ENCODE data around the gene JMJD4. TPM values are rescaled to one million over a fixed set of nuclear protein-coding genes. Genes with fewer than 3 reads are reported as not detected.

JMJD4 gene
- total RNA-seq, 1 experiment from 2014 or later, result 14.3 TPM

GRCh38 chr1:227745568-227746265 lies 10.6 kb upstream of the JMJD4 start (continued):
- no peak for TF ChIP-seq REST (IDR thresholded peaks at IDR 0.05; ENCODE audit: low read depth)
- TF ChIP-seq ZNF274 (IDR thresholded peaks at IDR 0.05; ENCODE audit: low read depth, low read length), result no peak
- TF ChIP-seq EZH2phosphoT487 (IDR thresholded peaks at IDR 0.05; ENCODE audit: borderline replicate concordance), result no peak
- no peak for TF ChIP-seq FOSL1 (IDR thresholded peaks at IDR 0.05; ENCODE audit: low read depth)
- no peak for TF ChIP-seq CBX3 (IDR thresholded peaks at IDR 0.05; ENCODE audit: low read depth)
- no peak for TF ChIP-seq POLR2A (IDR thresholded peaks at IDR 0.05; ENCODE audit: borderline replicate concordance, extremely low read depth, insufficient read depth, insufficient read length)
- no peak for TF ChIP-seq JUND (IDR thresholded peaks at IDR 0.05)

- H3K27me3 ChIP-seq (ENCODE audit: insufficient read depth, low read length), result no peaks in the 10 kb centered on the region
- no peak overlapping the region for H3K4me3 ChIP-seq (replicated peaks in 1 of 2; ENCODE audit: low read depth in 1 of 2, low read length in 2 of 2)
- no TSS peak for BruUV-seq (replicated peaks)
- intact Hi-C loops (cut with micrococcal nuclease), result no loop called here
- H3K9me3 ChIP-seq (ENCODE audit: control insufficient read depth in 1 of 2, insufficient read depth in 1 of 2, low read depth in 1 of 2, low read length in 2 of 2), result no peaks in the 10 kb centered on the region
- peaks cover 4 to 12% of the 10 kb centered on the region in 2 experiments; a peak in 2 of 4 replicates for H3K36me3 ChIP-seq (ENCODE audit: control insufficient read depth in 1 of 2, insufficient read depth in 2 of 2, low read length in 2 of 2)
- no peaks in the 10 kb centered on the region for H3K9me2 ChIP-seq (ENCODE audit: insufficient read depth)
- peaks cover 82% of the 10 kb centered on the region for H3K79me2 ChIP-seq (ENCODE audit: insufficient read depth, low read length)
- H3K4me1 ChIP-seq (ENCODE audit: control insufficient read depth in 1 of 2, insufficient read depth in 2 of 2, low read length in 2 of 2), result no peaks in the 10 kb centered on the region
- ATAC-seq, result no peak
- no peaks in the 10 kb centered on the region for H4K20me1 ChIP-seq (ENCODE audit: insufficient read depth)
- H2AFZ ChIP-seq (ENCODE audit: low read depth, low read length, poor library complexity, severe bottlenecking), result no peak overlapping the region
- ChIA-PET POLR2A (interaction anchor here (0.7 kb wide), 1 partner anchor 203 kb away, joined by 5 read pairs; the partner anchor contains the start of gene WNT9A), CTCF (no interaction called here), RAD21 (ENCODE audit: low non-redundant PET in 1 of 2, low total read pairs in 2 of 2, uncharacterized antibody in 2 of 2, unreplicated experiment in 2 of 2) (no interaction called here)
- H3K9ac ChIP-seq (ENCODE audit: low read length), result no peak overlapping the region
- no peak overlapping the region for H3K27ac ChIP-seq (ENCODE audit: low read depth, low read length)
- DNase-seq (ENCODE audit: low read depth, low spot score), result no peak
- H3K4me2 ChIP-seq (ENCODE audit: low read length), result no peak overlapping the region
- TF ChIP-seq ZNF274 (IDR thresholded peaks at IDR 0.05; ENCODE audit: low read depth, low read length) (no peak), CBX3 (IDR thresholded peaks at IDR 0.05; ENCODE audit: low read depth) (no peak), ZBTB33 (IDR thresholded peaks at IDR 0.05; ENCODE audit: extremely low read depth, insufficient replicate concordance, low read length) (no peak), POLR2A (IDR thresholded peaks at IDR 0.05; ENCODE audit: borderline replicate concordance, extremely low read depth, insufficient read depth, insufficient read length) (no peak)
Measured at GRCh38 chr1:227744668-227745067, 9.6 kb upstream of the JMJD4 start.
